Neuronal stem cell (in vitro differentiated cells): ENCODE measurements around the gene SDC3.

ENCODE experiments used
- DNase-seq: peaks from one replicate; pipeline ENCODE4 v3.0.0-alpha.2; 2013; ENCODE audit warnings: low spot score
- H2AFZ ChIP-seq: one replicate; pipeline ENCODE4 v1.6.1; 2013; ENCODE audit warnings: mild to moderate bottlenecking, low read length, inconsistent platforms
- H2AK5ac ChIP-seq: 2 replicates; pipeline ENCODE4 v1.6.1; 2013; ENCODE audit warnings: low read depth, mild to moderate bottlenecking, inconsistent platforms, low read length, moderate library complexity, mixed read lengths
- H2BK120ac ChIP-seq: 2 replicates; pipeline ENCODE4 v1.6.1; 2013; ENCODE audit warnings: low read depth, mild to moderate bottlenecking, inconsistent platforms, low read length, moderate library complexity, mixed read lengths
- H2BK12ac ChIP-seq: one replicate; pipeline ENCODE4 v1.6.1; 2013; ENCODE audit warnings: low read length, inconsistent platforms
- H2BK15ac ChIP-seq: 2 replicates; pipeline ENCODE4 v1.6.1; 2013; ENCODE audit warnings: mild to moderate bottlenecking, low read length, inconsistent platforms, mixed read lengths
- H2BK5ac ChIP-seq: one replicate; pipeline ENCODE4 v1.6.1; 2013; ENCODE audit warnings: inconsistent platforms, mild to moderate bottlenecking, low read length, moderate library complexity
- H3K14ac ChIP-seq: one replicate; pipeline ENCODE4 v1.6.1; 2013; ENCODE audit warnings: low read length, inconsistent platforms
- H3K18ac ChIP-seq: 2 replicates; pipeline ENCODE4 v1.6.1; 2013; ENCODE audit warnings: low read length, inconsistent platforms
- H3K23ac ChIP-seq: 2 replicates; pipeline ENCODE4 v1.6.1; 2013; ENCODE audit warnings: low read depth, mild to moderate bottlenecking, mixed read lengths, low read length, inconsistent platforms; ENCODE audit not compliant: poor library complexity
- H3K27ac ChIP-seq: replicated peaks from 3 replicates; pipeline ENCODE4 v1.5.1; 2013; ENCODE audit warnings: low read length, inconsistent platforms
- H3K27me3 ChIP-seq, 3 experiments: 2 replicates each; pipeline ENCODE4 v1.6.1; 2013; ENCODE audit warnings: low read length in 3 of 3, mild to moderate bottlenecking in 2 of 3, inconsistent platforms in 1 of 3, low read depth in 1 of 3, mixed read lengths in 1 of 3, moderate library complexity in 1 of 3; ENCODE audit not compliant: control insufficient read depth in 3 of 3, insufficient read depth in 3 of 3
- H3K36me3 ChIP-seq, 2 donors: replicated peaks in 1 of 2; 2 replicates each; pipeline ENCODE4 v1.6.1; 2013; ENCODE audit warnings: low read length in 2 of 2; ENCODE audit not compliant: control insufficient read depth in 2 of 2, insufficient read depth in 2 of 2
- H3K4ac ChIP-seq: 2 replicates; pipeline ENCODE4 v1.6.1; 2013; ENCODE audit warnings: inconsistent platforms, mild to moderate bottlenecking, low read length, moderate library complexity
- H3K4me1 ChIP-seq, 2 donors: 1 replicate in 1 of 2; 2 replicates in 1 of 2; pipeline ENCODE4 v1.6.1; 2013; ENCODE audit warnings: low read length in 2 of 2, low read depth in 1 of 2; ENCODE audit not compliant: control insufficient read depth in 2 of 2, insufficient read depth in 1 of 2
- H3K4me2 ChIP-seq: one replicate; pipeline ENCODE4 v1.6.1; 2013; ENCODE audit warnings: mild to moderate bottlenecking, low read length, inconsistent platforms; ENCODE audit not compliant: insufficient read depth, poor library complexity, severe bottlenecking
- H3K4me3 ChIP-seq, 2 donors: 2 replicates each; pipeline ENCODE4 v1.5.1; 2013; ENCODE audit warnings: low read length in 2 of 2, mild to moderate bottlenecking in 2 of 2, inconsistent platforms in 1 of 2, moderate library complexity in 1 of 2
- H3K79me1 ChIP-seq: one replicate; pipeline ENCODE4 v1.6.1; 2013; ENCODE audit warnings: low read depth, mild to moderate bottlenecking, inconsistent platforms, low read length, moderate library complexity
- H3K9ac ChIP-seq: one replicate; pipeline ENCODE4 v1.6.1; 2013; ENCODE audit warnings: mild to moderate bottlenecking, low read depth, low read length, inconsistent platforms; ENCODE audit not compliant: poor library complexity
- H3K9me3 ChIP-seq, 2 donors: replicated peaks in 1 of 2; 2 replicates each; pipeline versions ENCODE3 to v1.6.1; 2013; ENCODE audit warnings: low read length in 2 of 2, mild to moderate bottlenecking in 2 of 2, inconsistent platforms in 1 of 2, low read depth in 1 of 2, mixed read lengths in 1 of 2, moderate library complexity in 1 of 2; ENCODE audit not compliant: control insufficient read depth in 2 of 2, insufficient read depth in 1 of 2
- H4K8ac ChIP-seq: one replicate; pipeline ENCODE4 v1.6.1; 2013; ENCODE audit warnings: low read depth, mild to moderate bottlenecking, inconsistent platforms, low read length, moderate library complexity
- H4K91ac ChIP-seq: one replicate; pipeline ENCODE4 v1.6.1; 2013; ENCODE audit warnings: low read length, low read depth, mild to moderate bottlenecking, inconsistent platforms; ENCODE audit not compliant: poor library complexity
- WGBS, 2 donors: extraction: QIAGEN DNeasy Blood & Tissue Kit; methylation state at CpG; one replicate each; pipeline ENCODE4 v1.1.7; 2013; ENCODE audit warnings: missing lambda C conversion rate in 2 of 2, mixed read lengths in 1 of 2; ENCODE audit not compliant: insufficient read length in 2 of 2, insufficient replicate concordance in 1 of 2; ENCODE audit errors: extremely low coverage in 2 of 2; 5-methylcytosine and 5-hydroxymethylcytosine counted together

SDC3 gene

DNA sequence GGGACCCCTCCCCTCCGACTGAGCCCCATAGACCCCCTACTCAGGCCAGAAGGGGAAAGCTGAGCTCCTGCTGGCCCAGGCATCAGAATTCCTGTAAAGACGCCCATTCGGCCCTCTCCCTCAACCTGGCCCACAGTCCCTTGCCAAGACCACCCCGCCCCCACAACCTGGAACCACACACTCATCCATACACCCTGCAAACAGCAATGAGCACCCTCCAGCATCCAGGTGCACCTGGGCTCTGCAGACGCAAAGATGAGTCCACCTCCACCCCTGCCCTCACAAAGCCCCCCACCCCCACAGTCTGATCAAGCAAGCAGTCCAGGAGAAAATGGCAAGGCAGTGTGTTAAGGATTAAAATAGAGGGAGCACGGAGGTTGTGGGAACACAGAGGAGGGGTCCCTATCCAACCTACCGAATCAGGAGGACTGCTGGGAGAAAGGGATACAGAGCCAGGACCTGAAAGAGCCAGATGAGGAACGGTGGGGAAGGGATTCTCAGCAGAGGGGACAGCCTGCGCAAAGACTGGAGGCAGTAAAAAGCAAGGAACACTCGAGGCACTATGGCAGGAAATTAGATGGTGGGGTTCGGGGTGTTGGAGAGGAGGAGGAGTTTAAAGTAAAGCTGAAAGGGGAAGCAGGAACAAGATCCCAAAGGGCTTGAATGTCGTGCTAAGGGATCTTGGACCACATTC is 83.7 kb downstream of the SDC3 start:
- H3K36me3 ChIP-seq: no peaks in the 10 kb centered on the region
- DNase-seq: no peak
- peak overlapping the region; percentile 74 for H3K4me2 ChIP-seq
- no peaks in the 10 kb centered on the region for H3K79me1 ChIP-seq
- WGBS, 2 donors: no CpG with 5 or more reads among the region's 12 CpGs
- H4K91ac ChIP-seq: no peak overlapping the region
- H2AFZ ChIP-seq: peak overlapping the region; percentile 91
- H3K9me3 ChIP-seq: no peaks in the 10 kb centered on the region
- no peak overlapping the region for H3K27ac ChIP-seq
- no peak overlapping the region for H2BK12ac ChIP-seq
- H3K27me3 ChIP-seq: no peaks in the 10 kb centered on the region
- H2BK120ac ChIP-seq: no peak overlapping the region
- peak overlapping the region; percentile 60 to 71 for H3K4me3 ChIP-seq
- peak overlapping the region; percentile 50 for H3K9ac ChIP-seq
- no peak overlapping the region for H4K8ac ChIP-seq
- peaks cover 23 to 31% of the 10 kb centered on the region in 2 donors for H3K4me1 ChIP-seq
- peak overlapping the region; percentile 95 for H3K23ac ChIP-seq
- no peak overlapping the region for H2BK15ac ChIP-seq
- H3K4ac ChIP-seq: no peak overlapping the region
- no peak overlapping the region for H3K14ac ChIP-seq
- H3K18ac ChIP-seq: peak overlapping the region; percentile 92
- no peak overlapping the region for H2AK5ac ChIP-seq
- peak overlapping the region; percentile 55 for H2BK5ac ChIP-seq

DNA sequence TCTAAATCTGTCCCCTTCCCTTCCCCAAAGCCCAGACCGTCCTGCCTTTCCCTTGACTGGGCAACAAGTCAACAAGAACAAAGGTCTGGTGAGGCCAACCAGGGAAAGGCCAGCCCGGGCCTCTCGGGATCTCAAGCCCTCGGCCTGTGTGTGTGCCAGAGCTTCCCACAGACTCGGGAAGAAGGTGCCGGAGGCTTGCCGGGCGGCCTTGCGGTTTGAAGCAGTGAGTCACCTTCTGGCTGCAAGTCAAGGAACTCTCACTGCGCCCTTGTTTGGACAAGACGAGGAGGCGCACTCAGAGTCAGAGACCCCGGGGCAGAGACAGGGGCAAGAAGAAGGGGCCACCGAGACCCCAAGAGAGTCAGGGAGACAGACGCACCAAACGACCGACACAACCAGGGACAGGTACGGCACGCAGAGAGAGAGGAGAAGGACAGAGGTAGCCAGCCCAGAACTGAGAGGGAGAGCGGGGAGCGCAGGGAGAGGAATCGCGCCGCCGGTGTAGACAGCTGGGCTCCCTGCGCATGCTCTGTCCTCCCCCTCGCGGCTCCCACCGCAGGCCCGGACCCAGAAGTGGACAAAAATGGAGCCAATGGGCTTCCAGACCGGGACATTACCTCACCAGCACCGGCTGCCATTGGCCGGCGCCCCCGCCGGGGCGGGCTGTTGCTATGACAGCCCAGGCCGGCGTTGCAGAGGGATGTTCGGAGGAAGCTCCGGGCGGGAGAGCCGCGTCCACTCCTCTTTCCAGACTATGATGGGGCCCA is 84.4 kb downstream of the SDC3 start:
- Histone ChIP-seq H2BK12ac (no peak overlapping the region), H3K4me2 (peak overlapping the region; percentile 80), H2AK5ac (no peak overlapping the region), H3K27me3 (no peaks in the 10 kb centered on the region), H4K91ac (no peak overlapping the region), H3K23ac (peak overlapping the region; percentile 95), H3K36me3 (no peaks in the 10 kb centered on the region), H2BK15ac (peak overlapping the region; percentile 86), H3K4ac (peak overlapping the region; percentile 17), H2BK120ac (no peak overlapping the region), H2BK5ac (peak overlapping the region; percentile 55), H3K9ac (peak overlapping the region; percentile 78), H4K8ac (no peak overlapping the region), H3K9me3 (no peaks in the 10 kb centered on the region), H2AFZ (peak overlapping the region; percentile 91), H3K27ac (peak overlapping the region; percentile 84), H3K4me3 (peak overlapping the region; percentile 71 to 77), H3K4me1 (peaks cover 26 to 38% of the 10 kb centered on the region in 2 donors), H3K14ac (peak overlapping the region; percentile 17), H3K18ac (peak overlapping the region; percentile 95), H3K79me1 (no peaks in the 10 kb centered on the region)
- DNase-seq: peak; percentile 93
- WGBS, 2 donors: no CpG with 5 or more reads among the region's 44 CpGs

- peak overlapping the region; percentile 13 for H2AK5ac ChIP-seq
- DNase-seq: no peak
- no peak overlapping the region for H4K8ac ChIP-seq
- H3K27me3 ChIP-seq: no peaks in the 10 kb centered on the region
- no peak overlapping the region for H2BK15ac ChIP-seq
- no CpG with 5 or more reads among the region's 3 CpGs for WGBS, 2 donors
- H3K9me3 ChIP-seq: no peaks in the 10 kb centered on the region
- no peak overlapping the region for H2BK12ac ChIP-seq
- peak overlapping the region; percentile 80 for H3K4me2 ChIP-seq
- peak overlapping the region; percentile 84 for H3K27ac ChIP-seq
- peak overlapping the region; percentile 26 for H3K23ac ChIP-seq
- no peak overlapping the region for H2BK5ac ChIP-seq
- H3K36me3 ChIP-seq: no peaks in the 10 kb centered on the region
- no peaks in the 10 kb centered on the region for H3K79me1 ChIP-seq
- peak overlapping the region; percentile 91 for H2AFZ ChIP-seq
- peak overlapping the region in 1 of 2 donors; percentile 71 for H3K4me3 ChIP-seq
- H3K14ac ChIP-seq: no peak overlapping the region
- H4K91ac ChIP-seq: no peak overlapping the region
- H3K18ac ChIP-seq: peak overlapping the region; percentile 12
- no peak overlapping the region for H2BK120ac ChIP-seq
- H3K9ac ChIP-seq: no peak overlapping the region
- H3K4ac ChIP-seq: no peak overlapping the region
- H3K4me1 ChIP-seq: peaks cover 31 to 44% of the 10 kb centered on the region in 2 donors
Measured at GRCh38 chr1:30823627-30823968, 85.0 kb downstream of the SDC3 start.

DNA sequence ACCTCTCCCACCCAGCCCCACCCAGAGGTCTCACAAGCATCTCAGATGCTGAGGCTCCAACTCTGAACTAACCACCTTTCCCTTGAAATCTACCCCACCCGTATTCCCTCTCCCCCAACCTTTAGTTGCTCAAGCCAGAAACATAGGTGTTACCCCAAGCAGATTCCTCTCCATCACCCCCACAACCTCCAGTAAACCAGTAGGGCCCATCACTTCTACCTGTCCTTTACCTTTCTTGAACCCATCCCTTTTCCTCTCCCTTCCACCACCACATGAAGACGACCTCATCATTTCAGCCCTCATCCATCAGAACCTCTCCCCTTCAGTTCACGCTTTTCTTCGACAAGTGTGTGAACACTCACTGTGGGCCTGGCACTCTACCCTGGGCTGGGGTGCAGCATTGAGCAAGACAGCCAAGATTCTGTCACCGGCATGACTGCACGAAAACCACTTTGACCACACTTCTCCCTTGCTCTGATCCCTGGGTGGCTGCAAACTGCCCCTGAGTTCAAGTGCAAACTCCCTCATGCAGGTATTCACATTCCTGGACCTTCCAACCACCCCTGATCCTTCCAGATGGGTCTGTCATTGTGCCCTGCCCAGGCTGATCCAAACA is 85.5 kb downstream of the SDC3 start:
- H3K36me3 ChIP-seq: no peaks in the 10 kb centered on the region
- peak overlapping the region; percentile 26 for H3K23ac ChIP-seq
- no peak overlapping the region for H3K9ac ChIP-seq
- no peak overlapping the region for H4K8ac ChIP-seq
- no peak overlapping the region for H2BK5ac ChIP-seq
- no peak overlapping the region for H3K4ac ChIP-seq
- H2AFZ ChIP-seq: no peak overlapping the region
- H3K4me3 ChIP-seq: no peak overlapping the region
- H2AK5ac ChIP-seq: peak overlapping the region; percentile 13
- H3K79me1 ChIP-seq: no peaks in the 10 kb centered on the region
- H2BK12ac ChIP-seq: peak overlapping the region; percentile 60
- H2BK15ac ChIP-seq: peak overlapping the region; percentile 83
- no peak overlapping the region for H2BK120ac ChIP-seq
- DNase-seq: no peak
- no peak overlapping the region for H3K14ac ChIP-seq
- H3K4me2 ChIP-seq: no peak overlapping the region
- no peak overlapping the region for H4K91ac ChIP-seq
- H3K27ac ChIP-seq: no peak overlapping the region
- H3K18ac ChIP-seq: no peak overlapping the region
- WGBS, 2 donors: no CpG with 5 or more reads among the region's 6 CpGs
- no peaks in the 10 kb centered on the region for H3K27me3 ChIP-seq
- H3K9me3 ChIP-seq: no peaks in the 10 kb centered on the region
- H3K4me1 ChIP-seq: peaks cover 33 to 49% of the 10 kb centered on the region in 2 donors
